ENCODE data around the gene HLA-A. TPM values are rescaled to one million over a fixed set of nuclear protein-coding genes. Genes with fewer than 3 reads are reported as not detected.

The HLA-A gene
- total RNA-seq, 4 donors from 2014 or later: 243 to 610 (median 499) TPM

GRCh38 chr6:29953001-29953441, 10.7 kb downstream of the HLA-A start:
- Histone ChIP-seq H3K4me1 (peaks cover 0 to 12% (median 4%) of the 10 kb centered on the region in 4 donors), H3K9me3 (no peaks in the 10 kb centered on the region), H3K36me3 (peaks cover 0 to 9% (median 4%) of the 10 kb centered on the region in 4 donors), H3K4me3 (no peak overlapping the region), H3K27me3 (no peaks in the 10 kb centered on the region), H3K27ac (replicated peaks in 1 of 4) (no peak overlapping the region)
- intact Hi-C loops (cut with DNase I): no loop called here
- WGBS: 64% methylated on average over 3 of the region's 3 CpGs
- TF ChIP-seq POLR2AphosphoS5 (IDR thresholded peaks at IDR 0.05) (peak in 1 of 2 donors; percentile 12), POLR2A (IDR thresholded peaks at IDR 0.05; ENCODE audit: low read depth) (no peak)
- DNase-seq (ENCODE audit: extremely low spot score): no peak

- intact Hi-C loops (cut with DNase I): no loop called here
- 28% methylated on average over 2 of the region's 2 CpGs for whole genome bisulfite sequencing
These were observed 11.4 kb downstream of the HLA-A start for GRCh38 chr6:29953686-29954085.

GRCh38 chr6:29954272-29954671, 11.9 kb downstream of the HLA-A start:
- no peak overlapping the region for H3K27ac ChIP-seq (replicated peaks in 1 of 4)
- H3K36me3 ChIP-seq: no peaks in the 10 kb centered on the region
- TF ChIP-seq CTCF (IDR thresholded peaks at IDR 0.05) (no peak), EP300 (IDR thresholded peaks at IDR 0.05) (no peak), POLR2AphosphoS5 (IDR thresholded peaks at IDR 0.05) (no peak), POLR2A (IDR thresholded peaks at IDR 0.05; ENCODE audit: low read depth) (no peak)
- H3K27me3 ChIP-seq: no peaks in the 10 kb centered on the region
- peaks cover 0 to 12% (median 4%) of the 10 kb centered on the region in 4 donors for H3K4me1 ChIP-seq
- H3K9me3 ChIP-seq: no peaks in the 10 kb centered on the region
- DNase-seq (ENCODE audit: extremely low spot score): no peak
- intact Hi-C loops (cut with DNase I): no loop called here
- 0% methylated on average over 1 of the region's 1 CpG for WGBS
- no peak overlapping the region for H3K4me3 ChIP-seq

More at GRCh38 chr6:29953686-29954085, 11.4 kb downstream of the HLA-A start:
- DNase-seq (ENCODE audit: extremely low spot score): no peak
- no peak for TF ChIP-seq CTCF (IDR thresholded peaks at IDR 0.05)
- Histone ChIP-seq H3K36me3 (peaks cover 0 to 3% (median 1%) of the 10 kb centered on the region in 4 donors), H3K27ac (replicated peaks in 1 of 4) (no peak overlapping the region), H3K27me3 (no peaks in the 10 kb centered on the region), H3K4me1 (peaks cover 0 to 12% (median 4%) of the 10 kb centered on the region in 4 donors), H3K4me3 (no peak overlapping the region), H3K9me3 (no peaks in the 10 kb centered on the region)

GRCh38 chr6:29955783-29956182, 13.5 kb downstream of the HLA-A start:
- DNase-seq (ENCODE audit: extremely low spot score): no peak
- H3K9me3 ChIP-seq: no peaks in the 10 kb centered on the region
- H3K4me1 ChIP-seq: peaks cover 0 to 13% (median 6%) of the 10 kb centered on the region in 4 donors
- TF ChIP-seq CTCF (IDR thresholded peaks at IDR 0.05): no peak
- no peak for TF ChIP-seq POLR2AphosphoS5 (IDR thresholded peaks at IDR 0.05)
- no peak for TF ChIP-seq POLR2A (IDR thresholded peaks at IDR 0.05; ENCODE audit: low read depth)
- TF ChIP-seq EP300 (IDR thresholded peaks at IDR 0.05): no peak
- H3K27ac ChIP-seq (replicated peaks in 1 of 4): no peak overlapping the region
- H3K4me3 ChIP-seq: no peak overlapping the region
- H3K36me3 ChIP-seq: no peaks in the 10 kb centered on the region
- intact Hi-C loops (cut with DNase I): no loop called here
- no peaks in the 10 kb centered on the region for H3K27me3 ChIP-seq
- WGBS: 85% methylated on average over 9 of the region's 9 CpGs

GRCh38 chr6:29956518-29956917, 14.2 kb downstream of the HLA-A start:
- peaks cover 0 to 13% (median 6%) of the 10 kb centered on the region in 4 donors for H3K4me1 ChIP-seq
- no peak overlapping the region for H3K4me3 ChIP-seq
- H3K36me3 ChIP-seq: no peaks in the 10 kb centered on the region
- TF ChIP-seq EP300 (IDR thresholded peaks at IDR 0.05) (no peak), CTCF (IDR thresholded peaks at IDR 0.05) (no peak), POLR2A (IDR thresholded peaks at IDR 0.05; ENCODE audit: low read depth) (no peak), POLR2AphosphoS5 (IDR thresholded peaks at IDR 0.05) (no peak)
- H3K9me3 ChIP-seq: no peaks in the 10 kb centered on the region
- 86% methylated on average over 15 of the region's 21 CpGs for WGBS
- no peak overlapping the region for H3K27ac ChIP-seq (replicated peaks in 1 of 4)
- intact Hi-C loops (cut with DNase I): no loop called here
- no peaks in the 10 kb centered on the region for H3K27me3 ChIP-seq
- no peak for DNase-seq (ENCODE audit: extremely low spot score)

All from esophagus muscularis mucosa (tissue), 4 donors.